Heart left ventricle (tissue), 16 donors: ENCODE data around the gene VAPB. TPM values are rescaled to one million over a fixed set of nuclear protein-coding genes. Genes with fewer than 3 reads are reported as not detected.

Experiments
- ATAC-seq, 4 donors: fragments of 200-7000 bp; cut with Tn5 transposase; one replicate each; pipeline ENCODE4 v1.9.1; 2020 to 2022; ENCODE audit warnings: moderate library complexity in 4 of 4, mild to moderate bottlenecking in 3 of 4, moderate number of reproducible peaks in 1 of 4
- DNase-seq, 5 donors: peaks; one replicate each; pipeline ENCODE4 v3.0.0-alpha.2; 2020
- H3K27ac ChIP-seq, 12 donors: fragments of 200-600 bp; sonication (generic) in 4 of 12; one replicate each; pipeline versions ENCODE4 v1.5.0 to v1.8.0; 2016 to 2022; ENCODE audit warnings: mild to moderate bottlenecking in 2 of 12
- H3K27me3 ChIP-seq, 9 donors: fragments of 200-600 bp; sonication (generic) in 2 of 9; one replicate each; pipeline versions ENCODE4 v1.5.1 to v1.8.0; 2016 to 2022; ENCODE audit warnings: mild to moderate bottlenecking in 3 of 9
- H3K36me3 ChIP-seq, 9 donors: fragments of 200-600 bp; sonication (generic) in 2 of 9; one replicate each; pipeline versions ENCODE4 v1.5.0 to v1.8.0; 2018 to 2022; ENCODE audit warnings: mild to moderate bottlenecking in 2 of 9
- H3K4me1 ChIP-seq, 12 donors: fragments of 200-600 bp; sonication (generic) in 4 of 12; one replicate each; pipeline versions ENCODE4 v1.5.0 to v1.8.0; 2016 to 2022; ENCODE audit warnings: mild to moderate bottlenecking in 3 of 12
- H3K4me3 ChIP-seq, 12 donors: fragments of 200-600 bp; sonication (generic) in 4 of 12; one replicate each; pipeline versions ENCODE4 v1.5.0 to v1.8.0; 2017 to 2022; ENCODE audit warnings: mild to moderate bottlenecking in 9 of 12, moderate library complexity in 4 of 12
- H3K9me3 ChIP-seq, 12 donors: fragments of 200-600 bp; sonication (generic) in 4 of 12; one replicate each; pipeline versions ENCODE4 v1.5.0 to v1.8.0; 2016 to 2022; ENCODE audit warnings: mild to moderate bottlenecking in 1 of 12
- POLR2A ChIP-seq, 2 donors: fragments of 450-650 bp; IDR thresholded peaks; one replicate each; pipeline ENCODE4 v1.6.1; 2017; ENCODE audit warnings: antibody characterized with exemption in 2 of 2, mild to moderate bottlenecking in 2 of 2, moderate library complexity in 2 of 2
- WGBS, 4 donors: extraction: QIAGEN DNeasy Blood & Tissue Kit in 2 of 4; methylation state at CpG; one replicate each; pipeline versions ENCODE4 v1.1.5 to v1.1.7; 2013 to 2018; 5-methylcytosine and 5-hydroxymethylcytosine counted together
- intact Hi-C, 10 donors: fragments of 100-400 bp; cut with DNase I; formaldehyde crosslinking; loops; one replicate each; pipeline versions ENCODE4 v1.11.1 to v1.14.2; 2022
- polyA plus RNA-seq, 2 donors: library from polyadenylated mRNA; stranded (reverse); fragments of 200-250 nt; gene quantifications; one replicate each; pipeline ENCODE4 v1.2.3, GENCODE V29; 2013
- total RNA-seq, 9 donors: library from RNA; depleted of rRNA in 2 of 9; stranded (reverse); fragments of >200 nt in 2 of 9; fragmentation: NEBNext Ultra II Directional in 3 of 9; extraction: Animal tissue kit (Norgen Biotek cat#: 25700) in 3 of 9; gene quantifications; one replicate each; pipeline versions ENCODE4 v1.1.0 to v1.2.4, GENCODE V29; 2016 to 2023
- TF ChIP-seq, protein P1 (sequence below), 12 donors: fragments of 200-600 bp; sonication (generic) in 4 of 12; IDR thresholded peaks; one replicate each; pipeline versions ENCODE4 v1.5.0 to v1.8.0; 2018 to 2022; ENCODE audit warnings: antibody characterized with exemption in 12 of 12, mild to moderate bottlenecking in 5 of 12
- donor health status: ischemic (EF 13 %, LVEDD 7.1; RV severe dilation, severe dysfunction).
- donor health status: healthy with polysubstance abuse.
- donor health status: DM: no; HTN: yes; CAD: no.
- donor health status: DM: no; HTN: no; CAD: no.
- donor health status: ischemic (EF 25% LVEDD 6.9; RV normal size, moderate dysfunction).
- donor health status: ischemic (EF 25% LVEDD 5.7; RV mildly dilated, moderate dysfunction).
- donor health status: healthy.
- donor health status: DM: yes; HTN: yes; CAD: no.
- donor health status: ischemic (EF 35%, LVEDD 5.7; RV mildly dilated, moderate dysfunction).
- donor health status: nonischemic (EF 11% LVEDD 7.7; RV severe dilation, severe dysfunction).
- donor health status: DM: yes; HTN: yes; CAD: no.
- donor health status: PGD.
- donor health status: ischemic (EF 29% LVEDD 5.4; RV normal size, mild dysfunction).
- donor health status: nonischemic (EF 23%, LVEDD 6.1; RV moderate dilation, normal function).

The VAPB gene
- total and polyA plus RNA-seq, 11 donors, result 25.7 to 76.1 (median 62.7) TPM

DNA sequence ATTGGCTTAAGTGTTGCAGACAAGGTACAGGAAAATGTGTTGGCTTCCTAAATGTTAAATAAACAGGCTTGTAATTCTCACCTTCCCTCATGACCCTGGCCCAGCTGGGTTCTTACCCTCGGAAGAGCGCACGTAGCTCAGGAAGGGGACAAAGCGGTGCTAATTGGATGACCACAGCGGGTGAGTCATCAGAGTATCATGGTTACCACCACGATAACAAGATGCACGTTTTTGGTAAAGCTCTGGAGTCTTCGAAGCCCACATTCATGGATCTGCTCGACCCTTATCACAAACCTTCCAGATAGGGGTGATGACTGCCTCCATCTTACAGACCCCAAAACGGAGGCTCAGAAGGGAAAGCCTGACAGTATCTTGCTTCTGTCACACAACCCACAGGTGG, 93.4 kb downstream of the VAPB start:
- ATAC-seq, result no peak
- 50 to 60% (median 57%) methylated on average over 10 of the region's 10 CpGs for WGBS, 4 donors
- Histone ChIP-seq H3K4me3 (no peak overlapping the region), H3K27ac (no peak overlapping the region), H3K36me3 (no peaks in the 10 kb centered on the region), H3K27me3 (no peaks in the 10 kb centered on the region), H3K9me3 (peaks cover 0 to 46% (median 26%) of the 10 kb centered on the region in 12 donors), H3K4me1 (peaks cover 0 to 10% (median 0%) of the 10 kb centered on the region in 12 donors)
- TF ChIP-seq, protein P1, sequence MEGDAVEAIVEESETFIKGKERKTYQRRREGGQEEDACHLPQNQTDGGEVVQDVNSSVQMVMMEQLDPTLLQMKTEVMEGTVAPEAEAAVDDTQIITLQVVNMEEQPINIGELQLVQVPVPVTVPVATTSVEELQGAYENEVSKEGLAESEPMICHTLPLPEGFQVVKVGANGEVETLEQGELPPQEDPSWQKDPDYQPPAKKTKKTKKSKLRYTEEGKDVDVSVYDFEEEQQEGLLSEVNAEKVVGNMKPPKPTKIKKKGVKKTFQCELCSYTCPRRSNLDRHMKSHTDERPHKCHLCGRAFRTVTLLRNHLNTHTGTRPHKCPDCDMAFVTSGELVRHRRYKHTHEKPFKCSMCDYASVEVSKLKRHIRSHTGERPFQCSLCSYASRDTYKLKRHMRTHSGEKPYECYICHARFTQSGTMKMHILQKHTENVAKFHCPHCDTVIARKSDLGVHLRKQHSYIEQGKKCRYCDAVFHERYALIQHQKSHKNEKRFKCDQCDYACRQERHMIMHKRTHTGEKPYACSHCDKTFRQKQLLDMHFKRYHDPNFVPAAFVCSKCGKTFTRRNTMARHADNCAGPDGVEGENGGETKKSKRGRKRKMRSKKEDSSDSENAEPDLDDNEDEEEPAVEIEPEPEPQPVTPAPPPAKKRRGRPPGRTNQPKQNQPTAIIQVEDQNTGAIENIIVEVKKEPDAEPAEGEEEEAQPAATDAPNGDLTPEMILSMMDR (IDR thresholded peaks at IDR 0.05), result no peak
- no peak for TF ChIP-seq POLR2A (IDR thresholded peaks at IDR 0.05)
- intact Hi-C loops, result loop anchor here in 1 of 10 donors (10.0 kb wide), 1 partner anchor 142 kb away; no protein-coding TSS in a partner anchor
- DNase-seq, result no peak

DNA sequence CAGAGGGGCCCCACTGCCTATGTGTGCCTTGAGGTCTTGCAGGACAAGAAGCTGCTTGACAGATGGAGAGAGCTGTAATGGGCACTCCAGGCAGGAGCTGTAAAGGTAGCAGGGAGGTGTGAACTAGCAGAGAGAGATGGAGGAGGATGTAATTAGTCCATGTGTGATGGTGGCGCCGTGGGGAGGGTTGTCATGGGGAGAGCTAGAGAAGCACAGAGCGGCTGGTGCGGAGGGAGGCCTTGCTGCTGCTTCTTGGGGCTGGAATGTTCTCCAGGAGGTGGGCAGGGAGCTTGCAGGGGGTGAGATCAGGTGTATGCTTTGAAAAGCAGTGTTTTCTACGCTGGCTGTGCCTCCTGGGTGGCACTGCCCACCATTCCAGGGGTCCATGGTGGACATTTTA, 94.0 kb downstream of the VAPB start:
- no peaks in the 10 kb centered on the region for H3K27me3 ChIP-seq
- H3K4me3 ChIP-seq, result no peak overlapping the region
- TF ChIP-seq POLR2A (IDR thresholded peaks at IDR 0.05), result no peak
- TF ChIP-seq, protein P1 (IDR thresholded peaks at IDR 0.05), result no peak
- peaks cover 0 to 41% (median 24%) of the 10 kb centered on the region in 12 donors for H3K9me3 ChIP-seq
- intact Hi-C loops, result loop anchor here in 1 of 10 donors (10.0 kb wide), 1 partner anchor 142 kb away; no protein-coding TSS in a partner anchor
- H3K4me1 ChIP-seq, result peaks cover 0 to 10% (median 0%) of the 10 kb centered on the region in 12 donors
- WGBS, 4 donors, result 67 to 77% (median 73%) methylated on average over 5 of the region's 5 CpGs
- no peaks in the 10 kb centered on the region for H3K36me3 ChIP-seq
- H3K27ac ChIP-seq, result no peak overlapping the region
- ATAC-seq (no peak), DNase-seq (no peak)

DNA sequence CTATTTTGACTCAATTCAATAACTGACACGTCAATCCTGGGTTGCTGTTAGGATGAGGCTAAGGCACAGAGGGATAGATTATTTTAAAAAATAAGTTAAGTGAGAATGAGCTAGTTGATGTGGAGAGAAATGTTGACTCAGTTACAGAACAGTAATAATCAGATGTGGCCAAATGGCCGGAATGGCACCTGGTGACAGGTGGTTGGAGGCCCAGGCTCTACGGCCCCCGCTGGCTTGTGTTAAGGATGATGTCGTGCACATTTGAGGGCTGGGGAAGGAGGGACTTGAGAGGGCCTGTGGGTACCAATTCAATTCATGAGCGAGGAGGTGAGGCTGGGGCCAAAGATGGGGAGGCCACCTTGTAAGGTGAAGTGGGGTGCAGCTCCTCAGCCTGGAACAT, 94.4 kb downstream of the VAPB start:
- TF ChIP-seq POLR2A (IDR thresholded peaks at IDR 0.05), result no peak
- TF ChIP-seq, protein P1 (IDR thresholded peaks at IDR 0.05), result no peak
- Histone ChIP-seq H3K36me3 (no peaks in the 10 kb centered on the region), H3K27me3 (no peaks in the 10 kb centered on the region), H3K4me1 (peaks cover 0 to 10% (median 0%) of the 10 kb centered on the region in 12 donors), H3K27ac (no peak overlapping the region), H3K9me3 (peaks cover 0 to 38% (median 20%) of the 10 kb centered on the region in 12 donors), H3K4me3 (no peak overlapping the region)
- DNase-seq (no peak), ATAC-seq (no peak)
- intact Hi-C loops, result loop anchor here in 1 of 10 donors (10.0 kb wide), 1 partner anchor 141 kb away; no protein-coding TSS in a partner anchor
- WGBS, 4 donors, result 87 to 94% (median 89%) methylated on average over 6 of the region's 6 CpGs

DNA sequence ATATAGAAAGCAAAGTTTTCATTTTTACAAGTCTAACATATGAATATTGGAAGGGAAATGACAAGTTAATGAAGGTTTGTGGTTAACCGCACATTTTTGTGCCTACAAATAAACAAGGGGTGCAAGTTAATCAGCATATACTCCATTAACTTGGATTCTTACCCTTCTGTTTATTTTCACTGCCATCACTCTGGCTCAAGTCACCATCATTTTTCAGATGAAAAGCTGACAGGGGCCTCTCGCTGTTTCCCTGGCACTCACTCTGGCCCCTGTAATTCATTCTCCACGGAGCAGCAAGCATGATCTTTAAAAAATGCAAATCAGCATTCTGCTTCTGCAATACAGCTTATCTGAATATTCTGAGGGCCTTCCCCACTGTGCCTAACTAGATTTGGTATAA, 96.4 kb downstream of the VAPB start:
- intact Hi-C loops, result loop anchor here in 1 of 10 donors (10.0 kb wide), 1 partner anchor 139 kb away; no protein-coding TSS in a partner anchor

More for the DNA sequence above, 96.4 kb downstream of the VAPB start:
- no peak overlapping the region for H3K27ac ChIP-seq
- H3K36me3 ChIP-seq, result no peaks in the 10 kb centered on the region
- 87 to 94% (median 91%) methylated on average over 3 of the region's 3 CpGs for WGBS, 4 donors
- no peak overlapping the region for H3K4me3 ChIP-seq
- peaks cover 0 to 3% (median 0%) of the 10 kb centered on the region in 12 donors for H3K4me1 ChIP-seq
- no peak for TF ChIP-seq POLR2A (IDR thresholded peaks at IDR 0.05)
- TF ChIP-seq, protein P1 (IDR thresholded peaks at IDR 0.05), result no peak
- no peaks in the 10 kb centered on the region for H3K27me3 ChIP-seq
- peaks cover 0 to 42% (median 18%) of the 10 kb centered on the region in 12 donors for H3K9me3 ChIP-seq
- DNase-seq, result no peak
- no peak for ATAC-seq
